ENCODE data around the gene SELENOI.

- TF ChIP-seq CTCF (IDR thresholded peaks at IDR 0.05; ENCODE audit: extremely low read depth in 1 of 2, insufficient read depth in 1 of 2, low read depth in 1 of 2, low read length in 2 of 2) (no peak), GATA2 (IDR thresholded peaks at IDR 0.05; ENCODE audit: insufficient read depth, insufficient read length, low read depth, low read length) (no peak), POLR2A (IDR thresholded peaks at IDR 0.05; ENCODE audit: low read depth, low read length) (no peak)
These were observed 18.7 kb downstream of the SELENOI start for GRCh38 chr2:26364669-26365068.
